Activated CD4-positive, CD25-positive, alpha-beta regulatory T cell (primary cell): ENCODE results near the gene CPLX1.

Source experiments
- DNase-seq, 4 experiments: peaks; one replicate each; lab custom pipeline; 2025; lab: John Stamatoyannopoulos, UW

Gene CPLX1

DNA sequence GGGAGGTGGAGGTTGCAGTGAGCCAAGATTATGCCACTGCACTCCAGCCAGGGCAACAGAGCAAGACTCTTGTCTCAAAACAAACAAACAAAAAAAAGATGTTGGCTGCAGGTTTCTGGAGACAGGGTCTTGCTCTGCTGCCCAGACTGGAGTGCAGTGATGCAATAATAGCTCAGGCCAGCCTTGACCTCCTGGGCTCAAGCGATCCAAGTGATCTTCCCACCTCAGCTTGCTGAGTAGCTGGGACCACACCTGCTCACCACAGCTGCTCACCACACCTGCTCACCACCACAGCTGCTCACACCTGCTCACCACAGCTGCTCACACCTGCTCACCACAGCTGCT lies 29.9 kb upstream of the CPLX1 start:
- DNase-seq: no peak

DNA sequence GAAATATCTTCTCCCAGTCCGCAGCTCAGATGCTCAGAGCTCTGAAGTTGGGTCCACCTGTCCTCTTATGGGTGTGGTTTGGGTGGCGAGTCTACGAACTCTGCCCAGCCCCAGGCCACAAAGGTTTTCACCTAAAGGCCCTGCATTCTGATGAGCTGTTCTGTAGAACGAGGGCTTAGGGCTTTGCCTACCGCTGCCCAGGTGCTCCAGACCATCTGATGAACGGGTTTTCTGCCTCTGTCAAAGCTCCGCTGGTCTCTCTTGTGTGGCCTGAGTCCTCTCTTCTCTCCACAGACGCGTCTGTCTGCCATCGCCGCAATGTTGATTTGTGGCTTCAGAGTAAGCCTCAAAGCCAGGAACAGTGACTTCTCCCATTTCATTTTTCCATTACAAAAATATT lies 28.4 kb upstream of the CPLX1 start:
- DNase-seq: no peak

DNA sequence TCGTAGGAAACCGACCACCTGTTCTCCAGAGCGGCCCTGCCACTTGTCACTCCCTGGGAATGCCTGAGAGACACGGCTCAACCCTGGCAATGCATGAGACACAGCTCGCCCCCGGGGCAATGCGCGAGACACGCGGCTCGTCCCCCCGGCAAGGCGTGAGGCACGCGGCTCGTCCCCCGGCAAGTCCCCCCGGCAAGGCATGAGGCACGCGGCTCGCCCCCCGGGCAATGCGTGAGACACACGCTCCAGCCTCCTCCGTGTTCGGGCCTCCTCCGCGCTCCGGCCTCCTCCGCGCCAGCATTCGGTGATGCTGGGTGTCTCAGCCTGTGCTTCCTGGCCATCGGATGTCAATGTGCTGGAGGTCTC lies 27.5 kb upstream of the CPLX1 start:
- DNase-seq: no peak

DNA sequence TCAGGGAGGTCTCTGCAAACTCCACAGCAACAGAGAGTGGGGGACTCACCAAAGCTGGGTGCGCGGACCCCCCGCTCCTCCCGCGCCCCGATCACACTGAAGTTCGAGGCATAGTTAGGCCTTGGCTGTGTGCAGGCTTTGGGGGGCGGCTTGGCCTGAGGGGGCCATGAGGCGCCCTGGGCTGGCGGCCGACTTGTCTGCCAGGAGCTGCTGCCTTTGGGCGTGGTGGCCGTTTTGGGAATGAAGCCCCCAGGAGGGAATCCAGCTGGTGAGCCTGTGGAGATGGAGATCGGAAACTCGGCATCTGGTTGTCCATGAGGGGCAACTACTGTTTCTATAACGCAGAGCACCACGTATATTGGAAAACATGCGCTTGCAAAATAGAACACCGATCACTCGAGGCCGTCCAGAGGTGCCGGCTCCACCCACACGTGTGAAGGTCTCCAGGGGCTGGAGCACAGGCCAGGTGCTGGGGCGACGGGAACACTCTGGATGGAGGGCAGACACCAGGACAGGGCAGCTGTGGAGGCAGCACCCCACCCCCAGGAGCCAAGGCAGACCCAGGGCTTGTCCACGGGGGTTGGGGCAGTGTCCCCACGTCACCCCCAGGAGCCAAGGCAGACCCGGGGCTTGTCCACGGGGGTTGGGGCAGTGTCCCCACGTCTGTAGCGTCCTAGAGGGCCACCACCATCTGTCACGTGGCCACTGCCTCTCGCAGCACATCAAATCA lies 25.9 kb upstream of the CPLX1 start:
- no peak for DNase-seq

DNA sequence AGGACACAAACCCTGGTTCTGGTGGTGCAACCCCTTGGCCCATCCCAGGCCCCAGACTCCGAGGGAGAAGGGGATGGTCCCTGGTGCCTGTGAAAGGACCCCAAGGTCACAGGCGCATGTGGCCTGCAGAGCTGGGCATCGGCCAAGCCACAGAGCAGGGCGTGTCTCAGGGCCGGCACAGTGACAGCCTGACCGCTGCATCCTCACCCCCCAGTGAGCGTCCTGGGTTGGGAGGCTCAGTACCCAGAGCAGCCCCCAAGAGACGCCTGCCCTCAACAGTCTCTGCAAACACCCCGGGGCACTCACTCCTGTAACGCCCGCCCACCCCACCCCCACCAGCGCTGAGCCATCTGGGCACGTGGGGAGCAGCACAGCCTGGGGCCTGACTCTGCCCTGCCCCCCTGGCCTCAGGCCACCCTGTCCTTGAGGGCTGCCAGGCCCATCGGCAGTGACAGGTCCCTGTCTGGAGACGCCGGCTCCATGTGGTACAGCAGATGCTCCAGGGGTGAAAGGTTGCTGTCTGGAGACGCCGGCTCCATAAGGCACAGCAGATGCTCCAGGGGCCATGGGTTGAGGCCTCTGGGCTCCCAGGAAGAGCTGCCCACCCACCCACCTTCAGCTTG lies 24.5 kb upstream of the CPLX1 start:
- no peak for DNase-seq

DNA sequence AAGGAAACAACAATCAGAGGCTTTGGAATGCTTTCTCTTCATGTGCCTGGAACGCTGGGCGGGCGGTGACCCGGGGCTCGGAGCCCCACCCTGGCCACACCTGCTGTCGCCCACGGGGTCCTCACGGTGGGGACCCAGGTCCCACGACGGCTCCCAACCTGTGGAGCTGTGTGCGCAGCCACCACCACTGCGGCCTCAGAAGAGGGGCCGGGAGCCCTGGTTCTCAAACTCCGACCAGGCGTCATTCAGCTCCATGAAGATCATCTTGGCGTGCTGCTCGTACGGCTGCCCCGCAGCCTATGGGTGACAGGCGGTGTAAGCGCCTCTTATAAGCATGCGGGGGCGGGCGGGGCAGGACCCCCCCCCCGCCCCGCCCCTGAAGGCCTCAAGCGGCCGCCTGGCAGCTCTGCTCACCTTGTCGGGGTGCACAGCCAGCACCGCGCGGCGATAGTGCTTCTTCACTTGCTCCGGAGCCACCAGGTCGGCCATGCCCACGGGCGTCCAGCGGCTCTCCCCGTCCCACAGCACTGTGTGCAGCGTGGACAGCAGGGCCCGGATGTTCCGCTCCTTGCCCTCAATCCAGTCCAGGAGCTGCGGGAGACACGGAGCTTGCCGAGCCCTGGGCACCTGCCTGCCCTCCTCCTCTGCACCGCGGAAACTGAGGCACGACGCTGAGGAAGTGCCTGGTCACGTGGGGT lies 23.7 kb upstream of the CPLX1 start:
- DNase-seq: no peak

DNA sequence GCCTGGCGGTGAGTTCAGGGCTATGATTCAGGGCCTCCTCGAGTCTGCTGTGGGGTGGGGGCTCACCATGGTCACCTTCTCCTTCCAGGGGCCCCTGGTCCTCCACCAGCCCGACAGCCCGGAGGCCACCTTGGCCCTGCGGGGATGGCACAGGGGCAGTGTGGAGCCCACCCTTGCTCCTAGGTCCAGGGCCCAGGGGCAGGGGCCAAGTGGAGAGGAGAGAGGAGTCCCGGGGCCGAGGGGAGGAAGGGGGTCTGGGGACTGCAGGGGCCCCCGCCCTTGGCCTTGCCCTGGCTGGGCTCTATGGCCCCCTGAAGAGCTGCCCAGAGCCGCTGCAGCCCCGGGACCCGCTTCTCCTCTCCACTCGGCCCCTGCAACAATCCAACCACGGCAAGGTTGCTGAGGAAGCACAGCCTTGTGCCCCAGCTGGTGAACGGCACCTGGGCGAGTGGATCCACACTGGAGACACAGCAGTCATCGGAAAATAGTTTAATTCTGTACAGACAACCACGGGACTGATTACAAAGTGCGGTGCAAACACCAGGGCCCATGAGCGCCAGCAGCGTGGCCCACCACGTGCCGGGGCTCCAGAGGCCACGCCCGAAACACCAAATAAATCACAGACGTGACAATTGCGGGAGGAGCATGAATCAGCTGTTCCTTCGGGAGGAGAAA lies 23.0 kb upstream of the CPLX1 start:
- DNase-seq: no peak

DNA sequence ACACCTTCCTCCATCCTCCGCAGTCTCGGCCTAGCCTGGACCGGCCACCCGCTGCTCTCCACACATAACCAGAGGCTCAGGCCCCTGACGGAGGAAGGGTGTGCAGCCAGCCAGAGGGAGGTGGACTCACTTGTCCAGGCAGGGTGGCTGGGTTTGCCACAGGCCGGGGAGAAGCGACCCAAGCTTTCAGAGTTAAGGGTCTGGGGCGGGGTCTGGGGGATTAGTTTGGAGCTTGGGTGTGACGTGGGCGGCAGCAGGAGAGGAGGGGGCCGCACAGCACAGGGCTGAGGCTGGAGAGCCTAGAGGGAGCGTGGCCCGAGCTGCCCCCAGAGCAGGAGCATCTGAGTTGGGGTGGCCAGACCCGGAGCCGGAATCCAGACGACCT lies 22.4 kb upstream of the CPLX1 start:
- DNase-seq: no peak

DNA sequence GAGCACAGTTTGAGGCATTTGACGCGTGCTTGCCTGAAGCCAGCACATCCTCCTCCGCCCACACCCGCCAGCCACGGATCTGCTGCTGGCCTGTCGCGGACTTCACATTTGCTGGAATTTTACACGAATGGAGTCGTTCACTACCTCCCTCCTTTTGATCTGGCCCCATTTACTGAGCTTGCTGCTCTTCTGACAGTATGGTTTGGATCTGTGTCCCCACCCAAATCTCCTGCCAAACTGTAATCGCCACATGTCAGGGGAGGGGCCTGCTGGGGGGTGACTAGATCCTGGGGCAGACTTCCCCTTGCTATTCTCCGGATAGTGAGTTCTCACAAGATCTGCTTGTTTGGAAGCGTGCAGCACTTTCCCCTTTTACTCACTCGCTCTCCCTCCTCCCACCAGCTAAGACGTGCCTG lies 19.9 kb upstream of the CPLX1 start:
- no peak for DNase-seq

DNA sequence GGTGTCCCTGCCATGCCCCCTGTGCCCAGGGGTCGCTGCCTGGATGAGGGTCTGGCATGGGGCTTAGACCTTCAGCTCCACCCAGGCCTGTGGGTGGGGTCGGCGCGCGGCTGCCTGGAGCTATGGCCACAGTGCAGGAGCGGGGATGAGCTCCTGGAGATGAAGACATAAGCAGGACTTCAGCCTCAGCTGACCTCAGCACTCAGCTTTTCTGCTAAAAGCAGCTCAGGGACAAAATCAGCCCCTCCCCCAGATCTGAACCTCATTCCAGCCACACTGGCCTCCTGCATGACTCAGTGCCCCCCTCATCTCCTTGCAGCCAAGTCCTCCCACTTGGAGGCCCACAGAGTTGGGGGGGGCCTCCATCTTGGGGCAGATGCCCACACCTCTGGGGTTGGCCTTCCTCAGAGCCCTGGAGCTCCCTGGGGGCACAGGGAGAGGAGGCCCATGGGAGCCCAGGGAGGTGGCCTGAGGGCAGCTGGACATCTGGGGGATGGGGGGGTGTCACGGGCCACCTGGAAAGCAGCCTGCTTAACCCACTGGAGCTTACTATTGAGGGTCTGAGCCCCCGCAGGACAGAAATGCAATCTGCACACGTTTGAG lies 19.4 kb upstream of the CPLX1 start:
- DNase-seq: no peak

DNA sequence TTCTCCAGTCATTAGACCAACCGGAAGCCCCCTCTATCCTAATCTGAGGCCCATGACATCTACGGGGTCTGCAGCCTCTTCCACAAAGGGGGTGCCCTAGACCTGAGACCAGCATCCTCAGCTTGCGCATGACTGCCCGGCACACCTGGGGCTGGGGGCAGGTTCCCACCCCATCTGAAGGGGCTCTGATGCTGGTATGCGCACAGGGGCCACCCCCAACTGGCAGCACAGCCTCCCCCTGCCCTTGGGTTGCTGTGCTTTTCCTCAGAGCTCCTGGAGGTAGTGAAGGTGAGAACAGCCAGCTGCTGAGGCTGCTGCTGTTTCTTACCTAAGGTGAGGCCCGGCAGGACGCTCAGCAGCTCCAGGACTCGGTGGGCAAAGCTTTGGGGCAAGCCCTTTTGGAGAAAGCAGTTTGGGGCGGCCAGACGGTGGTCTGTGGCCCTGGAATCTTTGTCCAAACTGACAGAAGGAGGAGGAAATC lies 18.9 kb upstream of the CPLX1 start:
- no peak for DNase-seq

DNA sequence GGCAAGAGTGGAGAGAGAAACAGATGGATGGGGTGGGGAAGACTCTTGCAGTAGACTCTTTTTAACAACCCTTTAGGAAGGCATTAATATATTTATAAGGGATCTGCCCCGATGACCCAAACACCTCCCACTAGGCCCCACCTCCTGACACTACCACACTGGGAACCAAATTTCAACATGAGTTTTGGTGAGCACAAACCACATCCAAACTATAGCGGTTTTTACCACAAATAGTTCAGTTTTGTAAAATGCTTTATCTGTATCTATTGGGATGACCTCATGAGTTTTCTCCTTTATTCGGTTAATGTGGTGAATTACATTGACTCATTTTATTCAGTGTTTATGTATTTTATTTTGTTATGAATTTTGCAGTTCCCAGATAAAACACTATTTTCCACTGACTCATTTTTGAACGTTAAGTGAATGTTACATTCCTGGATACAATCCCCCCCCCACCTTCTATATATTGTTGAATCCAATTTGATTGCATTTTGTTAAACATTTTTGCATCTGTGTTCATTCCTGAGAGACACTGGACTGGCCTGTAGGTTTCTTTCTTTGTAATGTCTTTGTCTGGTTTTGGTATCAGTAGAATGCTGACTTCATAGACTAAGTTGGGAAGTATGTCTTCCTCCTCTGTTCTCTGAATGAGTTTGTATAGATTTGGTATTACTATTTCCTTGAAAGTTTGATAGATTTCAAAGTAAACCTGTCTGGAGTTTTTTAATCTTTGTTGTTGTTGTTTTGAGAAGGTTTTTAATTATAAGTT lies 13.9 kb upstream of the CPLX1 start:
- DNase-seq: no peak

DNA sequence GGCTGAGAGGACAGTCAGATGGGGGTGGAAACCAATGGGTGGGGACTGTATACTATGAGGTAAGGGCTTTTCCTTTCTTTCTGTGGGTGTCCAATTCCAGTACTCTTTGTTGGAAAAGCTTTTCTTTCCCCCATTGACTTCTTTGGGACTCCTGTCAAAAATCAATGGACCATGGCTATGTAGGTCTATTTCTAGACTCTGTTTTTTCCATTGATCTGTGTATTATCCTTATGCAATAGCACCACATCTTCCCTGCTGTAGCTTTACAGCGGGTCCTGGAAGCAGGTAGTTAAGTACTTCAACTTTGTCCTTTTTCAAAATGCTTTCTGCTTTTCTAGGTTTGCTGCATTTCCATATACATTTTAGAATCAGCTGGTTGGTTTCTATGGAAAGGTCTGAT lies 11.8 kb upstream of the CPLX1 start:
- DNase-seq: no peak

DNA sequence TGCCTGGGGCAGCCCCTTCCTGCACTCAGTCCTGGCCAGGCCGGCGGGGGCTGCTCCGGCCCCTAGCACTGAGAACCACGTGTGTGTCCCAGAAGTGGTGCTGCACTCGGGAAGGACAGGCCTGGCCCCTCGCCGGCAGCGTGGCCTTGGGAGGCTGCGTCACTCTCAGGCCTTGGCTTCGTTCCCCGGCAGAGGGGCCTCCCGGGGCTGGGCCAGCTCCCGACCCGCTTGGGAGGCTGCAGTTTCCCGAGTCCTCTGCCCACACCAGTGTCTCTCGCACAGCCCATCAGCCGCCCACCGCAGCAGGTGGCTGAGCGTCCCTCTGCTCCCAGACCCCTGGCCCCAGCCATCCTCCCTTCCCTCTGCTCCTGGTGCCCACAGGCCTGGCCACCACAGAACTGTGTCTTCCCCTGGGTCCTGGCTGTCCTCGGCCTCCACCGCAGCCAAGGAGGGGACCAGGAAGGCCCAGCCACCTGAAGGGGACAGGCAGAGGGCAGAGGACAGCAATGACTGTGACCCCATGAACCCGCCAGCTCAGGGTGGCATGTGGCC lies 10.9 kb upstream of the CPLX1 start:
- DNase-seq: no peak

DNA sequence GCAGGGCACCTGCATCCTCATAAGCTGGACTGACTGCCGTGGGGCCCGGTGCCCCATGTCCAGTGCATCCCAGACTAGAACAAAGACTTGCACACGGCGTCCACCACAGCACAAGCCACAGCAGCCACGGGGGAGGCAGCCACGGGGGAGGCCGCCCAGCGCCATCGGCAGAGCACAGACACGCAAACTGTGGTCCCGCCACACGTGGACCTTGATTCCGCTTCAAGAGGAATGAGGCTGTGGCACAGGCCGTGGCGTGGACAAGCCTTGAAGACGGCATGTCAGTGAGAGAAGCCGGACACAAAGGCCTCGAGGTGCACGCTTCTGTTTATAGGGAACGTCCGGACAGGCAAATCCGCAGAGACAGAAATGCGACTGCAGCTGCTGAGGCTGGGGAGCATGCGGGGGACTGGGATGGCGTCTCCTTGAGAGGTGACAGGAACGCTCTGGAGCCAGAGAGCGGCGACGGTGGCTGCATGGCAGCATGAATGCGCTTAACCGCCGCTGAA lies 10.1 kb upstream of the CPLX1 start:
- DNase-seq: no peak

DNA sequence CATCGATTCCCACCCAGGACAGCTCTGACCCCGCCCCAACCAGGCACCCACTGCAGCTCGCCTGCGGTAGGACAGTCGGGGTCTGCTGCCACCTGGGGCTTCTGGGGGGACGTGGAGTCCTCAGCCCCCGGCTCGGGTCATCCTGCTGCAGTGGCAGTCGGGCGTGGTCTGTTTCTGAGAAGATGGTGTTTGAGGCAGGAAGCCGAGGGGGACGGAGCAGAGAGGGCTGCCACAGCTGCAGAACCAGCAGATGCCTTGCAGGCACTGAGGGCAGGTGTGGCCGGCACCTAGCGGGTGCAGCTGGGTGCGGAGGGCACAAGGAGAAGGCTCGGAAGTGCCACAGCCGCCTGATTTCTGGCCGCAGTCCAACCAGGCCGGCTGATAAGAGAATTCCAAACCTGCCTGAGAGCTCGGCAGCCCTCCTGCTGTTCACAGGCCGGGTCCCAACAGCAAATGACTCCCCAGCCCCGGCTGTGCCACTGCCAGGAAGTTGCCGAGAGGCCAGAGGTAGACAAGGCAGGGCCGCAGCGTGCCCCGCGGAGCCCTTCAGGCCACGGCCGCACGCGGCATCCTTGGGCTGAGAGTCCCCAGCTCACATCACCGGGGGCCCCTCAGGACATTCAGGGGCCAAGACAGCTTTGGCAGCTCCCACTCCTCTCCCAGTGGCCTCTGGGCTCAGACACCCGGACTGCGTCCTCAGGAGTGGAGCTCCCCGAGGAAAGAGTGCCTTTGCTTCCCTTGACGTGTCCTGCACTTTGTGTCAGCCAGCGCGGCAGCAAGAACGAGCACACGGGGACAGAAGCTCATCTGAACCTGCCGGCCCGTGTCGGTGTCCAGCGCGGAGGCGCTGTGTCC lies 9.4 kb upstream of the CPLX1 start:
- no peak for DNase-seq

DNA sequence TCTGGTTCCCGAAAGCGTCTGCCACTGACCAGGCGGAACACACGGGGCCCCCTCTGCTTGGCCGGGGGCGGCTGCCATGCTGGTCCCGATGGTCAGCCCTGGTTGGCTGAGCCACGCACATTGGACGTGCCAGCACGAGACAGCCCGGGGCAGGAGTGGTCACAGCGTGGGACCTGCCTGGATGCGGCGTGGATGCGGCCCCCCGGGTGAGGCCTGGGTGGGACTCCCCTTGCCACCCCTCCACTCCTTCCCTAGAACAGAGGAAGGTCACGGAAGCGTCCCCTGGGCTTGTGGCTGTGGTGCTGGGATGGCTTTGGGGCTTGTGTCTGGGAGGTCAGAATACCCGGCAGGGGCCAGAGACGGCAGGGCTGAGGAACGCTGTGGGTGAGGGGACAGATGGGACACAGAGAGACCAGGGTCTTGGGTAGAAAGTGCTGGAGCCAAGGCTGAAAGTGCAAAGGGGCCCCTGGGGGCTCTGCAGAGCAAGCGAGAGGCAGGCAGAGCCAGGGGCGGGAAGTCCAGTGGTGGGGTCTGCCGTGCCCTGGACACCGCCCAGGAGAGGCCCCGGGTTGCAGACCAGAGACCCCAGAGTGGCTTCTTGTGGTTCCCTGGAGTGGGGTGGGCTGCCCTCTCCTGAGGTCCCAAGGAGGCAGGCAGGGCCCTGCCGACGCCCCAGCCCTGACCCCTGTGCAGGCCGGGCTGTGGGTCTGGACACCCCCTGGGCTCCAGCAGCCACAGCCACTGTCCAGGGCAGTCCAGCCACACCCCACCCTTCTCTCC lies 8.6 kb upstream of the CPLX1 start:
- DNase-seq: no peak

DNA sequence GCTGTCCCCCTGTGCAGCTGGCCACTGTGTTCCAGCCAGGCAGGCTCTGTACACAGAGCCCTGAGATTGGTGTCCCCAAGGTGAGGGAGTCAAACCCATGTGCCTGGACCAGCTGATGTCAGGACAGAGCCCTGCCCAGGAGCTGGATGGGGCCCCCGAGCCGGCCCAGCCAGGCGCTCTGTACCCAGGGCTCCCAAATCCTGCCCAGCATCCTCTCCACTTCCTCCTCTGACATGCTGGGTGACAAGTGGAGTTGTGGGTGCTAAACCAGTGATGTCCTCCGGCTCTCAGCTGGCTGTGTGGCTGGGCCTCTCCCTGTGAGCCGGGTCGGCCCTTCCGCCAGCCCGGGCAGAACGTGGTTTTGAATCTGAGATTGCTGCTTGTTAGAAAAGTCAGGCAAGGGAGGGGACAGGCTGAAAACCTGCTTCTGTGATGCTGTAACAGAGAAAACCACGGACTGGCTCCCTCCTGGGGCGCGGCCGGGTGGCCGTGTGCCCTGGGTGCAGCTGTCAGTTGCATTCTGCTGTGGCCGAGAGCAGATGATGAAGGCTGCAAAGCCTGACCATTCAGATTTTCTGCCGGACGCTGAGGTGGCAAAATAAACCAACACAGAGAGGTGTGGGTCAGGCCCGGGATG lies 7.9 kb upstream of the CPLX1 start:
- no peak for DNase-seq

DNA sequence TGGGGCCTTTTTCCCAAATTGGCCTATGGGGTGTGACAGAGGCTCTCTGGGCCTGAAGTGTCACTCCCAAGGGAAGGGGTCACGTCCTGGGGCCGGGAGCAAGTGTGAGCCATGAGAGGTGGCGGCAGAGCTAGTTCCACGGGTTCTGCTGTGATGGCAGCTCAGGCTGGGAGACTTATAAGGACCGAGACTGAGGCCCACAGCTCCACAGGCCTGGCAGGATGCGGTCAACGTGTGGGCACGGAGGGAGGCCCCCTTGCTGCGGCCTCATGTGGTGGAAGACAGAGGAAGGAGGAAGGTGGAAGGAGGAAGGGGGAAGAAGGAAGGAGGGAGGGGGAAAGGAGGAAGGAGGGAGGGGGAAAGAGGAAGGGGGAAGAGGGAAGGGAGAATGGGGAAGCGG lies 7.2 kb upstream of the CPLX1 start:
- no peak for DNase-seq
